PFSK-1 (cell line): Measurements from ENCODE around the gene BNIP1.

Experiments used
- FOXP2 ChIP-seq: optimal IDR thresholded peaks from 2 replicates; pipeline ENCODE3; 2011; ENCODE audit warnings: borderline replicate concordance, control low read depth, inconsistent platforms; ENCODE audit not compliant: insufficient read depth; ENCODE audit errors: extremely low read length, extremely low read depth
- POLR2AphosphoS5 ChIP-seq: IDR thresholded peaks from 2 replicates; pipeline ENCODE4 v1.6.1; 2012; ENCODE audit warnings: low read depth, mild to moderate bottlenecking, control low read depth, low read length, moderate library complexity
- SIN3A ChIP-seq: IDR thresholded peaks from 2 replicates; pipeline ENCODE4 v1.6.1; 2012; ENCODE audit warnings: mild to moderate bottlenecking, low read length, moderate library complexity, borderline replicate concordance; ENCODE audit not compliant: insufficient read depth
- TAF1 ChIP-seq: IDR thresholded peaks from 2 replicates; pipeline ENCODE4 v1.6.1; 2012; ENCODE audit warnings: low read length, control low read depth, borderline replicate concordance; ENCODE audit not compliant: insufficient read depth
- TF ChIP-seq, protein P1 (sequence below), 2 experiments: IDR thresholded peaks; 2 replicates each; pipeline versions ENCODE4 v1.6.1 to v1.8.0; 2011 to 2012; ENCODE audit warnings: low read depth in 2 of 2, low read length in 2 of 2, control low read depth in 1 of 2, inconsistent platforms in 1 of 2, mild to moderate bottlenecking in 1 of 2, moderate library complexity in 1 of 2; ENCODE audit not compliant: insufficient read depth in 1 of 2

BNIP1 gene

DNA sequence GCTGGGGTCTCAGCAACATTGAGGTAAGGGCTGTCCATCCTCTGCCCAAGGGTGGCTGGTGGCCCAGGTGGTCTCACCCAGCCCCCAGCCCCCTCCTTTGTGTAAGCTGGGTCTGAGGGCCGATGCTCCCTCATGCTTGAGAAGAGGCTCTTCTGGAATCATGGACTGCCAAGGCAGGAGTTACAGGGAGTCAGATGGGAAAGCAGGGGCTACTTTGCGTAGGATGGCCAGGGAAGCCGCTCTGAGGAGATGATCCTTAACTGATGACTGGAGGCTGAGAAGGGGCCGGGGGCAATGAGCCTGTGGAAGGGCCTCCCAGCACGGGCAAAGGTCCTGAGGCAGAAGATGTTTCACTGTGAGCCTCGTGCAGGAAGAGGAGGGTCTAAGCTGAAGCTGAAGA lies 67.0 kb downstream of the BNIP1 start:
- no peak for TF ChIP-seq FOXP2
- TF ChIP-seq, protein P1, sequence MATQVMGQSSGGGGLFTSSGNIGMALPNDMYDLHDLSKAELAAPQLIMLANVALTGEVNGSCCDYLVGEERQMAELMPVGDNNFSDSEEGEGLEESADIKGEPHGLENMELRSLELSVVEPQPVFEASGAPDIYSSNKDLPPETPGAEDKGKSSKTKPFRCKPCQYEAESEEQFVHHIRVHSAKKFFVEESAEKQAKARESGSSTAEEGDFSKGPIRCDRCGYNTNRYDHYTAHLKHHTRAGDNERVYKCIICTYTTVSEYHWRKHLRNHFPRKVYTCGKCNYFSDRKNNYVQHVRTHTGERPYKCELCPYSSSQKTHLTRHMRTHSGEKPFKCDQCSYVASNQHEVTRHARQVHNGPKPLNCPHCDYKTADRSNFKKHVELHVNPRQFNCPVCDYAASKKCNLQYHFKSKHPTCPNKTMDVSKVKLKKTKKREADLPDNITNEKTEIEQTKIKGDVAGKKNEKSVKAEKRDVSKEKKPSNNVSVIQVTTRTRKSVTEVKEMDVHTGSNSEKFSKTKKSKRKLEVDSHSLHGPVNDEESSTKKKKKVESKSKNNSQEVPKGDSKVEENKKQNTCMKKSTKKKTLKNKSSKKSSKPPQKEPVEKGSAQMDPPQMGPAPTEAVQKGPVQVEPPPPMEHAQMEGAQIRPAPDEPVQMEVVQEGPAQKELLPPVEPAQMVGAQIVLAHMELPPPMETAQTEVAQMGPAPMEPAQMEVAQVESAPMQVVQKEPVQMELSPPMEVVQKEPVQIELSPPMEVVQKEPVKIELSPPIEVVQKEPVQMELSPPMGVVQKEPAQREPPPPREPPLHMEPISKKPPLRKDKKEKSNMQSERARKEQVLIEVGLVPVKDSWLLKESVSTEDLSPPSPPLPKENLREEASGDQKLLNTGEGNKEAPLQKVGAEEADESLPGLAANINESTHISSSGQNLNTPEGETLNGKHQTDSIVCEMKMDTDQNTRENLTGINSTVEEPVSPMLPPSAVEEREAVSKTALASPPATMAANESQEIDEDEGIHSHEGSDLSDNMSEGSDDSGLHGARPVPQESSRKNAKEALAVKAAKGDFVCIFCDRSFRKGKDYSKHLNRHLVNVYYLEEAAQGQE (IDR thresholded peaks at IDR 0.05; ENCODE audit: insufficient read depth in 1 of 2, low read depth in 2 of 2, low read length in 2 of 2), result no peak

DNA sequence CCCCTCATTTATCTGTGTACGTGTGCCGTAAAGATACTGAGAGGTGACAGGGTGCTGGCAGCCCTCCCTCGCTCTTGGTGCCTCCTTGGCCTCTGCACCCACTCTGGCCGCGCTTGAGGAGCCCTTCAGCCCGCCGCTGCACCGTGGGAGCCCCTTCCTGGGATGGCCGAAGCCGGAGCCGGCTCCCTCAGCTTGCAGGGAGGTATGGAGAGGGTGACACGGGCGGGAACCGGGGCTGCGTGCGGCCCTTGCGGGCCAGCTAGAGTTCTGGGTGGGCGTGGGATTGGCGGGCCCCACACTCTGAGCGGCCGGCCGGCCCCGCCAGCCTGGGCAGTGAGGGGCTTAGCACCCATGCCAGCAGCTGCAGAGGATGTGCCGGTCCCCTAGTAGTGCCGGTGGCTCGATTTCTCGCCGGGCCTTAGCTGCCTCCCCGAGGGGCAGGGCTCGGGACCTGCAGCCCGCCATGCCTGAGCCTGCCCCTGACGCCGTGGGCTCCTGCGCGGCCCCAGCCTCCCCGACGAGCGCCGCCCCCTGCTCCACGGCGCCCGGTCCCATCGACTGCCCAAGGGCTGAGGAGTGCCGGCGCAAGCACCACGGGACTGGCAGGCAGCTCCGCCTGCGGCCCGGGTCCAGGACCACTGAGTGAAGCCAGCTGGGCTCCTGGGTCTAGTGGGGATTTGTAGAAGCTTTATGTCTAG lies 69.1 kb downstream of the BNIP1 start:
- TF ChIP-seq FOXP2 (no peak), TAF1 (no peak), POLR2AphosphoS5 (no peak), SIN3A (no peak)
- TF ChIP-seq, protein P1 (IDR thresholded peaks at IDR 0.05; ENCODE audit: insufficient read depth in 1 of 2, low read depth in 2 of 2, low read length in 2 of 2), result no peak
